ENCODE results near the gene KRT13. TPM values are rescaled to one million over a fixed set of nuclear protein-coding genes. Genes with fewer than 3 reads are reported as not detected.

The KRT13 gene
- total RNA-seq, result not detected in 2 replicates

GRCh38 chr17:41505007-41505808, at the start of gene KRT13:
KRT13 (minus strand) TSS chr17:41505612; CDS start chr17:41505550, 62 bp downstream.

GRCh38 chr17:41518789-41519449, 13.5 kb upstream of the KRT13 start, which contains the start of gene KRT15:
KRT15 (minus strand) TSS chr17:41518890; CDS start chr17:41518827, 63 bp downstream.

GRCh38 chr17:41489531-41489930, 15.9 kb downstream of the KRT13 start, which contains the start of gene KRT36:
KRT36 (minus strand) TSS chr17:41489910; CDS start chr17:41489864, 46 bp downstream.

GRCh38 chr17:41481036-41481435, 24.4 kb downstream of the KRT13 start, which contains the start of gene KRT35:
KRT35 (minus strand) TSS chr17:41481151; CDS start chr17:41481097, 54 bp downstream.

GRCh38 chr17:41466988-41467387, 38.4 kb downstream of the KRT13 start, which contains the start of gene KRT32:
KRT32 (minus strand) TSS chr17:41467386; CDS start chr17:41467325, 61 bp downstream.

Other genes with a start within 250 kb of the KRT13 start
- not detected in 2 replicates for gene KRTAP9-6, start 240.2 kb downstream of the KRT13 start, total RNA-seq
- gene KRTAP9-7, start 229.9 kb downstream of the KRT13 start, total RNA-seq, result not detected in 2 replicates
- gene KRTAP29-1, start 202.8 kb downstream of the KRT13 start, total RNA-seq, result not detected in 2 replicates
- not detected in 2 replicates for gene KRTAP16-1, start 196.3 kb downstream of the KRT13 start, total RNA-seq
- not detected in 2 replicates for gene KRTAP17-1, start 189.9 kb downstream of the KRT13 start, total RNA-seq
- not detected in 2 replicates for gene KRT33A, start 154.8 kb downstream of the KRT13 start, total RNA-seq
- gene KRT33B, start 135.8 kb downstream of the KRT13 start, total RNA-seq, result not detected in 2 replicates
- gene KRT34, start 123.3 kb downstream of the KRT13 start, total RNA-seq, result not detected in 2 replicates
- gene KRT31, start 108.0 kb downstream of the KRT13 start, total RNA-seq, result not detected in 2 replicates
- not detected in 2 replicates for gene KRT37, start 81.0 kb downstream of the KRT13 start, total RNA-seq
- not detected in 2 replicates for gene KRT38, start 64.6 kb downstream of the KRT13 start, total RNA-seq
- not detected in 2 replicates for gene KRT32, start 38.2 kb downstream of the KRT13 start, total RNA-seq
- gene KRT35, start 24.5 kb downstream of the KRT13 start, total RNA-seq, result not detected in 2 replicates
- 0.22 and 0.34 TPM in 2 replicates for gene KRT36, start 15.7 kb downstream of the KRT13 start, total RNA-seq
- gene KRT15, start 13.3 kb upstream of the KRT13 start, total RNA-seq, result under 0.01 TPM in 2 replicates
- 0.43 and 0.65 TPM in 2 replicates for gene KRT19, start 22.7 kb upstream of the KRT13 start, total RNA-seq
- not detected in 2 replicates for gene KRT9, start 66.4 kb upstream of the KRT13 start, total RNA-seq
- not detected in 2 replicates for gene KRT14, start 81.3 kb upstream of the KRT13 start, total RNA-seq
- not detected in 2 replicates for gene KRT16, start 107.2 kb upstream of the KRT13 start, total RNA-seq
- gene KRT17, start 119.0 kb upstream of the KRT13 start, total RNA-seq, result 0.09 and 0.11 TPM in 2 replicates
- gene EIF1, start 183.3 kb upstream of the KRT13 start, total RNA-seq, result 73.2 and 98.0 TPM in 2 replicates
- gene GAST, start 206.7 kb upstream of the KRT13 start, total RNA-seq, result not detected in 2 replicates
- 0.09 and 0.65 TPM in 2 replicates for gene HAP1, start 229.0 kb upstream of the KRT13 start, total RNA-seq